SK-N-SH (cell line): ENCODE results near the gene ARHGAP44.

Source experiments
- EP300 ChIP-seq, 2 experiments: IDR thresholded peaks; 2 replicates each; pipeline versions ENCODE4 v1.4.0 to v1.6.1; 2012; ENCODE audit warnings: borderline replicate concordance in 1 of 2, low read depth in 1 of 2, low read length in 1 of 2
- EZH2phosphoT487 ChIP-seq: fragments of 200-600 bp; sonication (generic); IDR thresholded peaks from 2 replicates; pipeline ENCODE4 v1.6.1; 2017; ENCODE audit warnings: low read depth, mixed run types, mild to moderate bottlenecking, antibody characterized with exemption, moderate library complexity, borderline replicate concordance
- JUND ChIP-seq: IDR thresholded peaks from 2 replicates; pipeline ENCODE4 v1.4.0; 2012
- MXI1 ChIP-seq: IDR thresholded peaks from 2 replicates; pipeline ENCODE4 v1.6.1; 2012; ENCODE audit warnings: mild to moderate bottlenecking, low read depth, low read length, improper control_type of control experiment
- POLR2AphosphoS5 ChIP-seq: IDR thresholded peaks from 2 replicates; pipeline ENCODE4 v1.6.1; 2012; ENCODE audit warnings: low read depth, low read length
- RAD21 ChIP-seq: IDR thresholded peaks from 2 replicates; pipeline ENCODE4 v1.6.1; 2012; ENCODE audit warnings: mild to moderate bottlenecking, low read length
- RFX5 ChIP-seq: IDR thresholded peaks from 2 replicates; pipeline ENCODE4 v1.6.1; 2012; ENCODE audit warnings: mild to moderate bottlenecking, improper control_type of control experiment, low read length
- SIN3A ChIP-seq: IDR thresholded peaks from 2 replicates; pipeline ENCODE4 v1.6.1; 2012; ENCODE audit warnings: low read depth, mild to moderate bottlenecking, low read length, moderate library complexity, borderline replicate concordance
- TAF1 ChIP-seq: IDR thresholded peaks from 2 replicates; pipeline ENCODE4 v1.6.1; 2012; ENCODE audit warnings: low read depth, mild to moderate bottlenecking, low read length, moderate library complexity, borderline replicate concordance
- TF ChIP-seq, protein P1 (sequence below): fragments of 200-600 bp; sonication (generic); IDR thresholded peaks from 2 replicates; pipeline ENCODE4 v1.6.1; 2017; ENCODE audit warnings: antibody characterized with exemption, mild to moderate bottlenecking, moderate library complexity
- TF ChIP-seq, protein P2 (sequence below): IDR thresholded peaks from 2 replicates; pipeline ENCODE4 v1.4.0; 2012; ENCODE audit warnings: low read depth, borderline replicate concordance
- TF ChIP-seq, protein P3 (sequence below): fragments of 150-350 bp; IDR thresholded peaks from 2 replicates; pipeline ENCODE4 v1.6.1; 2017; ENCODE audit warnings: antibody characterized with exemption, low read length, low read depth, borderline replicate concordance
- TF ChIP-seq, protein P4 (sequence below): IDR thresholded peaks from 2 replicates; pipeline ENCODE4 v1.6.1; 2012; ENCODE audit warnings: mild to moderate bottlenecking, low read depth, low read length, moderate library complexity
- TF ChIP-seq, protein P5 (sequence below): IDR thresholded peaks from 2 replicates; pipeline ENCODE4 v1.4.0; 2012; ENCODE audit warnings: low read depth

DNA sequence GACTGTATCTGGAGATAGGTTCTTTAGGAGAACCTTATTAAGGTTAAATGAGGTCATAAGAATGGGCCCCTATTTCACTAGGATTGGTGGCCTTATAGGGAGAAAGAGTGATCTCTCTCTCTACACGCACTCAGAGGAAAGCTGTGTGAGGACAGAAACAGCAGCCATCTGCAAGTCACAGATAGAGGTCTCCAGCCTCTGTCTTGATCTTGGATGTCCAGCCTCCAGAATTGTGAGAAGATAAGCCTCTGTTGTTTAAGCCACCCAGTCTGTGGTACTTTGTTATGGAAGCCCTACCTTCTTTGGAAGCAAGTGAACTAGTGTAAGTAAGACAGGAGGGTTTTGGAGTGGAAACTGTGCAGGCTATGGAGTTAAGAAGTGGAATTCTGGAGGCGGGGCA, 135.3 kb downstream of the ARHGAP44 start:
- TF ChIP-seq RFX5, result no peak
- no peak for TF ChIP-seq POLR2AphosphoS5
- TF ChIP-seq, protein P1, sequence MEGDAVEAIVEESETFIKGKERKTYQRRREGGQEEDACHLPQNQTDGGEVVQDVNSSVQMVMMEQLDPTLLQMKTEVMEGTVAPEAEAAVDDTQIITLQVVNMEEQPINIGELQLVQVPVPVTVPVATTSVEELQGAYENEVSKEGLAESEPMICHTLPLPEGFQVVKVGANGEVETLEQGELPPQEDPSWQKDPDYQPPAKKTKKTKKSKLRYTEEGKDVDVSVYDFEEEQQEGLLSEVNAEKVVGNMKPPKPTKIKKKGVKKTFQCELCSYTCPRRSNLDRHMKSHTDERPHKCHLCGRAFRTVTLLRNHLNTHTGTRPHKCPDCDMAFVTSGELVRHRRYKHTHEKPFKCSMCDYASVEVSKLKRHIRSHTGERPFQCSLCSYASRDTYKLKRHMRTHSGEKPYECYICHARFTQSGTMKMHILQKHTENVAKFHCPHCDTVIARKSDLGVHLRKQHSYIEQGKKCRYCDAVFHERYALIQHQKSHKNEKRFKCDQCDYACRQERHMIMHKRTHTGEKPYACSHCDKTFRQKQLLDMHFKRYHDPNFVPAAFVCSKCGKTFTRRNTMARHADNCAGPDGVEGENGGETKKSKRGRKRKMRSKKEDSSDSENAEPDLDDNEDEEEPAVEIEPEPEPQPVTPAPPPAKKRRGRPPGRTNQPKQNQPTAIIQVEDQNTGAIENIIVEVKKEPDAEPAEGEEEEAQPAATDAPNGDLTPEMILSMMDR, result no peak
- TF ChIP-seq, protein P2, sequence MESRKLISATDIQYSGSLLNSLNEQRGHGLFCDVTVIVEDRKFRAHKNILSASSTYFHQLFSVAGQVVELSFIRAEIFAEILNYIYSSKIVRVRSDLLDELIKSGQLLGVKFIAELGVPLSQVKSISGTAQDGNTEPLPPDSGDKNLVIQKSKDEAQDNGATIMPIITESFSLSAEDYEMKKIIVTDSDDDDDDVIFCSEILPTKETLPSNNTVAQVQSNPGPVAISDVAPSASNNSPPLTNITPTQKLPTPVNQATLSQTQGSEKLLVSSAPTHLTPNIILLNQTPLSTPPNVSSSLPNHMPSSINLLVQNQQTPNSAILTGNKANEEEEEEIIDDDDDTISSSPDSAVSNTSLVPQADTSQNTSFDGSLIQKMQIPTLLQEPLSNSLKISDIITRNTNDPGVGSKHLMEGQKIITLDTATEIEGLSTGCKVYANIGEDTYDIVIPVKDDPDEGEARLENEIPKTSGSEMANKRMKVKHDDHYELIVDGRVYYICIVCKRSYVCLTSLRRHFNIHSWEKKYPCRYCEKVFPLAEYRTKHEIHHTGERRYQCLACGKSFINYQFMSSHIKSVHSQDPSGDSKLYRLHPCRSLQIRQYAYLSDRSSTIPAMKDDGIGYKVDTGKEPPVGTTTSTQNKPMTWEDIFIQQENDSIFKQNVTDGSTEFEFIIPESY, result no peak
- no peak for TF ChIP-seq MXI1
- no peak for TF ChIP-seq EZH2phosphoT487
- TF ChIP-seq, protein P3, sequence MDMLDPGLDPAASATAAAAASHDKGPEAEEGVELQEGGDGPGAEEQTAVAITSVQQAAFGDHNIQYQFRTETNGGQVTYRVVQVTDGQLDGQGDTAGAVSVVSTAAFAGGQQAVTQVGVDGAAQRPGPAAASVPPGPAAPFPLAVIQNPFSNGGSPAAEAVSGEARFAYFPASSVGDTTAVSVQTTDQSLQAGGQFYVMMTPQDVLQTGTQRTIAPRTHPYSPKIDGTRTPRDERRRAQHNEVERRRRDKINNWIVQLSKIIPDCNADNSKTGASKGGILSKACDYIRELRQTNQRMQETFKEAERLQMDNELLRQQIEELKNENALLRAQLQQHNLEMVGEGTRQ, result no peak
- TF ChIP-seq RAD21, result no peak
- no peak for TF ChIP-seq TAF1
- no peak for TF ChIP-seq SIN3A
- no peak for TF ChIP-seq EP300 (IDR thresholded peaks at IDR 0.05; ENCODE audit: borderline replicate concordance in 1 of 2, low read depth in 1 of 2, low read length in 1 of 2)
- TF ChIP-seq JUND, result no peak
- TF ChIP-seq, protein P4, sequence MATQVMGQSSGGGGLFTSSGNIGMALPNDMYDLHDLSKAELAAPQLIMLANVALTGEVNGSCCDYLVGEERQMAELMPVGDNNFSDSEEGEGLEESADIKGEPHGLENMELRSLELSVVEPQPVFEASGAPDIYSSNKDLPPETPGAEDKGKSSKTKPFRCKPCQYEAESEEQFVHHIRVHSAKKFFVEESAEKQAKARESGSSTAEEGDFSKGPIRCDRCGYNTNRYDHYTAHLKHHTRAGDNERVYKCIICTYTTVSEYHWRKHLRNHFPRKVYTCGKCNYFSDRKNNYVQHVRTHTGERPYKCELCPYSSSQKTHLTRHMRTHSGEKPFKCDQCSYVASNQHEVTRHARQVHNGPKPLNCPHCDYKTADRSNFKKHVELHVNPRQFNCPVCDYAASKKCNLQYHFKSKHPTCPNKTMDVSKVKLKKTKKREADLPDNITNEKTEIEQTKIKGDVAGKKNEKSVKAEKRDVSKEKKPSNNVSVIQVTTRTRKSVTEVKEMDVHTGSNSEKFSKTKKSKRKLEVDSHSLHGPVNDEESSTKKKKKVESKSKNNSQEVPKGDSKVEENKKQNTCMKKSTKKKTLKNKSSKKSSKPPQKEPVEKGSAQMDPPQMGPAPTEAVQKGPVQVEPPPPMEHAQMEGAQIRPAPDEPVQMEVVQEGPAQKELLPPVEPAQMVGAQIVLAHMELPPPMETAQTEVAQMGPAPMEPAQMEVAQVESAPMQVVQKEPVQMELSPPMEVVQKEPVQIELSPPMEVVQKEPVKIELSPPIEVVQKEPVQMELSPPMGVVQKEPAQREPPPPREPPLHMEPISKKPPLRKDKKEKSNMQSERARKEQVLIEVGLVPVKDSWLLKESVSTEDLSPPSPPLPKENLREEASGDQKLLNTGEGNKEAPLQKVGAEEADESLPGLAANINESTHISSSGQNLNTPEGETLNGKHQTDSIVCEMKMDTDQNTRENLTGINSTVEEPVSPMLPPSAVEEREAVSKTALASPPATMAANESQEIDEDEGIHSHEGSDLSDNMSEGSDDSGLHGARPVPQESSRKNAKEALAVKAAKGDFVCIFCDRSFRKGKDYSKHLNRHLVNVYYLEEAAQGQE, result no peak
- TF ChIP-seq, protein P5, sequence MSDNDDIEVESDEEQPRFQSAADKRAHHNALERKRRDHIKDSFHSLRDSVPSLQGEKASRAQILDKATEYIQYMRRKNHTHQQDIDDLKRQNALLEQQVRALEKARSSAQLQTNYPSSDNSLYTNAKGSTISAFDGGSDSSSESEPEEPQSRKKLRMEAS, result no peak
